Lung (tissue), 12 donors: ENCODE data around the gene ERC2. TPM values are rescaled to one million over a fixed set of nuclear protein-coding genes. Genes with fewer than 3 reads are reported as not detected.

Experiments used
- ATAC-seq: fragments of 200-7000 bp; cut with Tn5 transposase; one replicate; pipeline ENCODE4 v1.9.1; 2020; ENCODE audit warnings: moderate number of reproducible peaks; ENCODE audit not compliant: insufficient read depth, low FRiP score
- DNase-seq, 3 donors: peaks; one replicate each; pipeline ENCODE4 v3.0.0-alpha.2; 2013 to 2017
- H3K27ac ChIP-seq, 2 donors: one replicate each; pipeline ENCODE4 v1.5.1; 2013; ENCODE audit warnings: mild to moderate bottlenecking in 2 of 2, moderate library complexity in 2 of 2, control low read depth in 1 of 2, inconsistent platforms in 1 of 2, low read depth in 1 of 2, low read length in 1 of 2
- H3K27me3 ChIP-seq, 3 donors: one replicate each; pipeline ENCODE4 v1.5.1; 2013; ENCODE audit warnings: low read length in 2 of 3; ENCODE audit not compliant: control insufficient read depth in 3 of 3, insufficient read depth in 3 of 3
- H3K36me3 ChIP-seq, 4 donors: one replicate each; pipeline ENCODE4 v1.5.1; 2013; ENCODE audit warnings: low read length in 4 of 4, mild to moderate bottlenecking in 1 of 4, moderate library complexity in 1 of 4; ENCODE audit not compliant: control insufficient read depth in 4 of 4, insufficient read depth in 4 of 4
- H3K4me1 ChIP-seq, 5 donors: one replicate each; pipeline ENCODE4 v1.5.1; 2013; ENCODE audit warnings: low read length in 5 of 5, mild to moderate bottlenecking in 2 of 5, moderate library complexity in 1 of 5; ENCODE audit not compliant: control insufficient read depth in 5 of 5, insufficient read depth in 5 of 5
- H3K4me3 ChIP-seq: one replicate; pipeline ENCODE4 v1.5.1; 2013; ENCODE audit warnings: mild to moderate bottlenecking, control low read depth, moderate library complexity
- H3K9ac ChIP-seq, 2 donors: one replicate each; pipeline ENCODE4 v1.5.1; 2013; ENCODE audit warnings: low read length in 2 of 2, control low read depth in 1 of 2; ENCODE audit not compliant: insufficient read depth in 1 of 2
- H3K9me3 ChIP-seq, 4 donors: one replicate each; pipeline ENCODE4 v1.5.1; 2013; ENCODE audit warnings: low read length in 3 of 4, mild to moderate bottlenecking in 1 of 4, moderate library complexity in 1 of 4; ENCODE audit not compliant: control insufficient read depth in 4 of 4, insufficient read depth in 3 of 4
- CTCF ChIP-seq: IDR thresholded peaks from 2 replicates; pipeline ENCODE4 v1.5.1; 2012; ENCODE audit warnings: mild to moderate bottlenecking; ENCODE audit errors: control extremely low read depth, extremely low read depth
- WGBS, 2 donors: extraction: QIAGEN DNeasy Blood & Tissue Kit; methylation state at CpG; one replicate each; pipeline ENCODE4 v1.1.7; 2013; 5-methylcytosine and 5-hydroxymethylcytosine counted together
- polyA plus RNA-seq, 2 donors: library from polyadenylated mRNA; stranded (reverse); fragments of 200-250 nt; gene quantifications; one replicate each; pipeline ENCODE4 v1.2.1, GENCODE V29; 2013
- total RNA-seq, 2 donors: library from RNA; depleted of rRNA in 1 of 2; stranded (reverse); fragments of >200 nt in 1 of 2; gene quantifications; one replicate each; pipeline ENCODE4 v1.2.1, GENCODE V29; 2014 to 2021
- donor health status: control.
- donor health status: control.
- donor health status: Bipolar disorder and iron deficiency.
- donor health status: healthy.
- donor health status: DM: yes; HTN: yes; CAD: no.

Gene ERC2
- total and polyA plus RNA-seq, 4 donors, result 0.20 to 3.5 (median 0.97) TPM

GRCh38 chr3:55655544-55655943 lies 812.7 kb downstream of the ERC2 start:
- Histone ChIP-seq H3K4me1 (peaks cover 0 to 4% (median 0%) of the 10 kb centered on the region in 5 donors), H3K9me3 (peaks cover 0 to 2% (median 0%) of the 10 kb centered on the region in 4 donors), H3K4me3 (no peak overlapping the region), H3K9ac (no peak overlapping the region), H3K27me3 (no peaks in the 10 kb centered on the region), H3K36me3 (no peaks in the 10 kb centered on the region), H3K27ac (no peak overlapping the region)
- TF ChIP-seq CTCF, result no peak
- DNase-seq (no peak), ATAC-seq (no peak)
- 92 to 93% methylated on average over 1 of the region's 1 CpG for WGBS, 2 donors

GRCh38 chr3:55654123-55654760 lies 814.0 kb downstream of the ERC2 start:
- DNase-seq, result no peak
- Histone ChIP-seq H3K4me3 (no peak overlapping the region), H3K9ac (no peak overlapping the region), H3K36me3 (no peaks in the 10 kb centered on the region), H3K27me3 (no peaks in the 10 kb centered on the region), H3K9me3 (peaks cover 0 to 2% (median 0%) of the 10 kb centered on the region in 4 donors), H3K27ac (no peak overlapping the region), H3K4me1 (peaks cover 0 to 4% (median 0%) of the 10 kb centered on the region in 5 donors)
- ATAC-seq, result no peak
- WGBS, 2 donors, result 73 to 75% methylated on average over 7 of the region's 7 CpGs
- no peak for TF ChIP-seq CTCF

DNA sequence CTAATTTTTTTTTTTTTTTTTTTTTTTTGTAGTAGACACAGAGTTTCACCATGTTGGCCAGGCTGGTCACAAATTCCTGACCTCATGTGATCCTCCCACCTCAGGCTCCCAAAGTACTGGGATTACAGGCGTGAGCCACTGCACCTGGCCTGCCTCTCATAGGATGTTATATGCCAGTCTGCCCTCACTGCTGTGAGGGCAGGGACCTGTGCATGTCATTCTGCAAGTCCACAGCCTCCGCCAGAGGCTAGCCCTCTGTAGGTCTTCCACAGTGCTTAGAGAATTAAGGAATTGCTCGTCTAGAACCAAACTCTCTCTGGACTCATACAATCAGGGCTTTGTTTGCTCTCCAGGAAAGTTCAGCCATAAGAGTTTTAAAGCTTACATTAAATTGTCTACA lies 817.3 kb downstream of the ERC2 start:
- Histone ChIP-seq H3K4me1 (peaks cover 0 to 12% (median 0%) of the 10 kb centered on the region in 5 donors), H3K9me3 (peaks cover 0 to 4% (median 0%) of the 10 kb centered on the region in 4 donors), H3K27me3 (no peaks in the 10 kb centered on the region), H3K4me3 (no peak overlapping the region), H3K36me3 (no peaks in the 10 kb centered on the region), H3K27ac (no peak overlapping the region), H3K9ac (no peak overlapping the region)
- no peak for TF ChIP-seq CTCF
- 94 to 95% methylated on average over 3 of the region's 3 CpGs for WGBS, 2 donors
- ATAC-seq, result no peak
- DNase-seq, result no peak

- Histone ChIP-seq H3K4me1 (peaks cover 0 to 12% (median 0%) of the 10 kb centered on the region in 5 donors), H3K9ac (no peak overlapping the region), H3K36me3 (no peaks in the 10 kb centered on the region), H3K4me3 (no peak overlapping the region), H3K27me3 (no peaks in the 10 kb centered on the region), H3K9me3 (peaks cover 0 to 2% (median 0%) of the 10 kb centered on the region in 4 donors), H3K27ac (no peak overlapping the region)
- WGBS, 2 donors, result 77 to 88% methylated on average over 4 of the region's 4 CpGs
- no peak for TF ChIP-seq CTCF
- DNase-seq (no peak), ATAC-seq (no peak)
Measured at GRCh38 chr3:55650011-55650410, 818.3 kb downstream of the ERC2 start.
